ENCODE results near the gene KCNJ6. TPM values are rescaled to one million over a fixed set of nuclear protein-coding genes. Genes with fewer than 3 reads are reported as not detected.
A peak's percentile ranks its signal among the peaks of the same experiment; 100 is the strongest.

KCNJ6 gene
- total and polyA plus RNA-seq, 2 of the 8 experiments (the other 6 are each of a cell fraction or from before 2014, with no cell fraction given): 0.51 to 1.2 TPM

- no peak for TF ChIP-seq CHD7 (IDR thresholded peaks at IDR 0.05; ENCODE audit: insufficient replicate concordance, low read length)
- TF ChIP-seq CTCF (IDR thresholded peaks at IDR 0.05; ENCODE audit: control extremely low read depth in 1 of 3, insufficient read depth in 1 of 3, low read depth in 1 of 3, low read length in 3 of 3): peak; percentile 6 to 54 (median 40); a peak in 3 of 4 replicates
- TF ChIP-seq RAD21 (IDR thresholded peaks at IDR 0.05 in 1 of 2, conservative IDR thresholded peaks at IDR 0.05 in 1 of 2; ENCODE audit: low read depth in 2 of 2, low read length in 2 of 2): peak; percentile 30 to 51; a peak in 3 of 4 replicates
- TF ChIP-seq TAF1 (IDR thresholded peaks at IDR 0.05; ENCODE audit: low read depth, low read length): no peak
- TF ChIP-seq FOSL1 (IDR thresholded peaks at IDR 0.05; ENCODE audit: insufficient read depth, low read depth, low read length): no peak
- TF ChIP-seq SP2 (IDR thresholded peaks at IDR 0.05; ENCODE audit: low read length): no peak
Observed at GRCh38 chr21:37909936-37910335, 6.3 kb downstream of the KCNJ6 start (continued).
